ENCODE data around the gene DLD.
"Not testable (repeated sequence)": the region's sequence is repeated elsewhere in the genome, so short reads cannot be mapped to it uniquely, and the experiment has no call there.

DLD gene

GRCh38 chr7:107917763-107918651 is 27.0 kb downstream of the DLD start:
- no peak for DNase-seq (ENCODE audit: low spot score)

- no peak for DNase-seq (ENCODE audit: low spot score)
These were observed 28.0 kb downstream of the DLD start for GRCh38 chr7:107918948-107919347.

- DNase-seq (ENCODE audit: low spot score), result no peak
These were observed 29.2 kb downstream of the DLD start for GRCh38 chr7:107920048-107920772.

GRCh38 chr7:107921826-107922225 is 30.8 kb downstream of the DLD start:
- DNase-seq (ENCODE audit: low spot score), result not testable (repeated sequence)

GRCh38 chr7:107922886-107923285 is 31.9 kb downstream of the DLD start:
- no peak for DNase-seq (ENCODE audit: low spot score)

- DNase-seq (ENCODE audit: low spot score), result no peak
These were observed 34.0 kb downstream of the DLD start for GRCh38 chr7:107924841-107925504.

GRCh38 chr7:107926481-107926880 is 35.5 kb downstream of the DLD start:
- DNase-seq (ENCODE audit: low spot score), result no peak

- DNase-seq (ENCODE audit: low spot score), result no peak
These were observed 40.9 kb downstream of the DLD start for GRCh38 chr7:107931740-107932515.

GRCh38 chr7:107932805-107933204 is 41.8 kb downstream of the DLD start:
- no peak for DNase-seq (ENCODE audit: low spot score)

GRCh38 chr7:107933386-107934013 is 42.5 kb downstream of the DLD start:
- no peak for DNase-seq (ENCODE audit: low spot score)

GRCh38 chr7:107934991-107935770 is 44.2 kb downstream of the DLD start:
- no peak for DNase-seq (ENCODE audit: low spot score)

- no peak for DNase-seq (ENCODE audit: low spot score)
These were observed 45.3 kb downstream of the DLD start for GRCh38 chr7:107936312-107936711.

- DNase-seq (ENCODE audit: low spot score), result no peak
These were observed 46.5 kb downstream of the DLD start for GRCh38 chr7:107937531-107937930.

- no peak for DNase-seq (ENCODE audit: low spot score)
These were observed 47.7 kb downstream of the DLD start for GRCh38 chr7:107938456-107939250.

- DNase-seq (ENCODE audit: low spot score), result no peak
These were observed 48.8 kb downstream of the DLD start for GRCh38 chr7:107939573-107940489.

- DNase-seq (ENCODE audit: low spot score), result no peak
These were observed 50.0 kb downstream of the DLD start for GRCh38 chr7:107940951-107941350.

GRCh38 chr7:107943018-107943417 is 52.0 kb downstream of the DLD start:
- DNase-seq (ENCODE audit: low spot score), result no peak

GRCh38 chr7:107944411-107945169 is 53.6 kb downstream of the DLD start:
- no peak for DNase-seq (ENCODE audit: low spot score)
